ENCODE data around the gene OOSP4A. TPM values are rescaled to one million over a fixed set of nuclear protein-coding genes. Genes with fewer than 3 reads are reported as not detected.

The OOSP4A gene
- total RNA-seq, 6 donors from 2014 or later = not detected

- ATAC-seq (ENCODE audit: low FRiP score in 2 of 2) (no peak), DNase-seq (no peak)
- no peaks in the 10 kb centered on the region for H3K27me3 ChIP-seq
- no peak overlapping the region for H3K27ac ChIP-seq
- no peaks in the 10 kb centered on the region for H3K9me3 ChIP-seq
- no peak overlapping the region for H3K4me3 ChIP-seq
- no peak for TF ChIP-seq POLR2A (IDR thresholded peaks at IDR 0.05)
- H3K4me1 ChIP-seq = no peaks in the 10 kb centered on the region
- WGBS, 2 donors = 65 to 75% methylated on average over 2 of the region's 2 CpGs
- H3K36me3 ChIP-seq = no peaks in the 10 kb centered on the region
These were observed 1.7 kb upstream of the OOSP4A start for GRCh38 chr11:59962107-59962482.

GRCh38 chr11:59965424-59965823 lies 1.6 kb downstream of the OOSP4A start:
- Histone ChIP-seq H3K4me1 (no peaks in the 10 kb centered on the region), H3K36me3 (no peaks in the 10 kb centered on the region), H3K9me3 (no peaks in the 10 kb centered on the region), H3K27ac (no peak overlapping the region), H3K4me3 (no peak overlapping the region), H3K27me3 (no peaks in the 10 kb centered on the region)
- ATAC-seq (ENCODE audit: low FRiP score in 2 of 2) (no peak), DNase-seq (no peak)
- 77 to 87% methylated on average over 7 of the region's 7 CpGs for WGBS, 2 donors
- no peak for TF ChIP-seq POLR2A (IDR thresholded peaks at IDR 0.05)
- TF ChIP-seq POLR2AphosphoS5 (IDR thresholded peaks at IDR 0.05) = no peak
- no peak for TF ChIP-seq EP300 (IDR thresholded peaks at IDR 0.05)
- TF ChIP-seq CTCF (IDR thresholded peaks at IDR 0.05) = no peak

- TF ChIP-seq CTCF (IDR thresholded peaks at IDR 0.05) = no peak
- no peak for DNase-seq
- Histone ChIP-seq H3K9me3 (no peaks in the 10 kb centered on the region), H3K27ac (no peak overlapping the region), H3K27me3 (no peaks in the 10 kb centered on the region), H3K4me1 (no peaks in the 10 kb centered on the region), H3K36me3 (no peaks in the 10 kb centered on the region), H3K4me3 (no peak overlapping the region)
- 97 to 100% methylated on average over 3 of the region's 3 CpGs for WGBS, 2 donors
- no peak for ATAC-seq (ENCODE audit: low FRiP score in 2 of 2)
These were observed 2.4 kb downstream of the OOSP4A start for GRCh38 chr11:59966201-59966600.

GRCh38 chr11:59967677-59968394 lies 4.0 kb downstream of the OOSP4A start:
- DNase-seq (no peak), ATAC-seq (ENCODE audit: low FRiP score in 2 of 2) (no peak)
- H3K27me3 ChIP-seq = no peaks in the 10 kb centered on the region
- TF ChIP-seq POLR2AphosphoS5 (IDR thresholded peaks at IDR 0.05) (no peak), POLR2A (IDR thresholded peaks at IDR 0.05) (no peak), CTCF (IDR thresholded peaks at IDR 0.05) (no peak), EP300 (IDR thresholded peaks at IDR 0.05) (no peak)
- H3K9me3 ChIP-seq = no peaks in the 10 kb centered on the region
- no peak overlapping the region for H3K4me3 ChIP-seq
- H3K4me1 ChIP-seq = no peaks in the 10 kb centered on the region
- H3K36me3 ChIP-seq = no peaks in the 10 kb centered on the region
- WGBS, 2 donors = 82 to 93% methylated on average over 3 of the region's 3 CpGs
- H3K27ac ChIP-seq = no peak overlapping the region

GRCh38 chr11:59968395-59968783 lies 4.6 kb downstream of the OOSP4A start:
- H3K4me1 ChIP-seq = no peaks in the 10 kb centered on the region
- H3K4me3 ChIP-seq = no peak overlapping the region
- 66 to 74% methylated on average over 1 of the region's 1 CpG for WGBS, 2 donors
- no peaks in the 10 kb centered on the region for H3K27me3 ChIP-seq
- no peaks in the 10 kb centered on the region for H3K9me3 ChIP-seq
- H3K36me3 ChIP-seq = no peaks in the 10 kb centered on the region
- no peak for ATAC-seq (ENCODE audit: low FRiP score in 2 of 2)
- no peak for DNase-seq
- TF ChIP-seq POLR2A (IDR thresholded peaks at IDR 0.05) = no peak
- no peak for TF ChIP-seq EP300 (IDR thresholded peaks at IDR 0.05)
- no peak for TF ChIP-seq POLR2AphosphoS5 (IDR thresholded peaks at IDR 0.05)
- TF ChIP-seq CTCF (IDR thresholded peaks at IDR 0.05) = no peak
- no peak overlapping the region for H3K27ac ChIP-seq

All from upper lobe of left lung (tissue), 6 donors.